Measurements from ENCODE around the gene IFI6. TPM values are rescaled to one million over a fixed set of nuclear protein-coding genes. Genes with fewer than 3 reads are reported as not detected.

Gene IFI6
- total and polyA plus RNA-seq, 2 donors (not counting 1 experiment from before 2014, with no cell fraction given): 43.7 to 68.4 TPM

DNA sequence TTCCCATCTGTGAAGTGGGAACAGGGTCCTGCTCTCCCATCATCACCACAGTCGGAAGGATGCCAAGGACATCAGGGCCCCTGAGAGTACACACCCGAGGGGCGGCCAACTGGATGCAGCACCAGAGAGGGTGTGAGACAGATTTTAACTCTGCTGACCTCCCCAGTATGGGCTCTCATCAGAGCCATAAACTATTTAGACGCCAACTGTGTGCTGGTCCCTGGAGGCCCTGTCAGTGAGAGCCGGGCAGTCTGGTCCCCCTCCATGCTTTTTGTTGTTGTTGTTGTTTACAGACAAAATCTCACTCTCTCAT lies 38.7 kb downstream of the IFI6 start:
- Histone ChIP-seq H3K9ac (ENCODE audit: insufficient read depth, low read length) (no peak overlapping the region), H3K79me2 (ENCODE audit: control insufficient read depth, insufficient read depth, low read length) (no peaks in the 10 kb centered on the region), H3K27me3 (ENCODE audit: control insufficient read depth, insufficient read depth, low read length) (peaks cover 32% of the 10 kb centered on the region), H3K36me3 (ENCODE audit: control insufficient read depth, insufficient read depth, low read length) (no peaks in the 10 kb centered on the region), H3K4me3 (replicated peaks in 1 of 4; ENCODE audit: control extremely low read depth in 1 of 4, insufficient read depth in 1 of 4, low read depth in 3 of 4, low read length in 4 of 4) (no peak overlapping the region), H3K9me3 (ENCODE audit: control insufficient read depth, insufficient read depth, low read depth, low read length) (no peaks in the 10 kb centered on the region), H4K20me1 (ENCODE audit: control insufficient read depth, extremely low read depth, insufficient read depth, low read length) (no peaks in the 10 kb centered on the region), H3K4me1 (ENCODE audit: control insufficient read depth, extremely low read depth, insufficient read depth, low read length) (no peaks in the 10 kb centered on the region), H3K4me2 (ENCODE audit: extremely low read depth, insufficient read depth, low read length) (no peak overlapping the region), H3K27ac (ENCODE audit: insufficient read depth, low read length) (no peak overlapping the region), H2AFZ (ENCODE audit: low read length) (no peak overlapping the region)
- TF ChIP-seq EZH2 (IDR thresholded peaks at IDR 0.05; ENCODE audit: low read length, missing control alignments): no peak
- TF ChIP-seq, protein P1, sequence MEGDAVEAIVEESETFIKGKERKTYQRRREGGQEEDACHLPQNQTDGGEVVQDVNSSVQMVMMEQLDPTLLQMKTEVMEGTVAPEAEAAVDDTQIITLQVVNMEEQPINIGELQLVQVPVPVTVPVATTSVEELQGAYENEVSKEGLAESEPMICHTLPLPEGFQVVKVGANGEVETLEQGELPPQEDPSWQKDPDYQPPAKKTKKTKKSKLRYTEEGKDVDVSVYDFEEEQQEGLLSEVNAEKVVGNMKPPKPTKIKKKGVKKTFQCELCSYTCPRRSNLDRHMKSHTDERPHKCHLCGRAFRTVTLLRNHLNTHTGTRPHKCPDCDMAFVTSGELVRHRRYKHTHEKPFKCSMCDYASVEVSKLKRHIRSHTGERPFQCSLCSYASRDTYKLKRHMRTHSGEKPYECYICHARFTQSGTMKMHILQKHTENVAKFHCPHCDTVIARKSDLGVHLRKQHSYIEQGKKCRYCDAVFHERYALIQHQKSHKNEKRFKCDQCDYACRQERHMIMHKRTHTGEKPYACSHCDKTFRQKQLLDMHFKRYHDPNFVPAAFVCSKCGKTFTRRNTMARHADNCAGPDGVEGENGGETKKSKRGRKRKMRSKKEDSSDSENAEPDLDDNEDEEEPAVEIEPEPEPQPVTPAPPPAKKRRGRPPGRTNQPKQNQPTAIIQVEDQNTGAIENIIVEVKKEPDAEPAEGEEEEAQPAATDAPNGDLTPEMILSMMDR (conservative IDR thresholded peaks at IDR 0.05 in 1 of 2, IDR thresholded peaks at IDR 0.05 in 1 of 2; ENCODE audit: low read depth in 1 of 2, low read length in 2 of 2): no peak
- no peak for DNase-seq (ENCODE audit: low read depth in 2 of 2)

DNA sequence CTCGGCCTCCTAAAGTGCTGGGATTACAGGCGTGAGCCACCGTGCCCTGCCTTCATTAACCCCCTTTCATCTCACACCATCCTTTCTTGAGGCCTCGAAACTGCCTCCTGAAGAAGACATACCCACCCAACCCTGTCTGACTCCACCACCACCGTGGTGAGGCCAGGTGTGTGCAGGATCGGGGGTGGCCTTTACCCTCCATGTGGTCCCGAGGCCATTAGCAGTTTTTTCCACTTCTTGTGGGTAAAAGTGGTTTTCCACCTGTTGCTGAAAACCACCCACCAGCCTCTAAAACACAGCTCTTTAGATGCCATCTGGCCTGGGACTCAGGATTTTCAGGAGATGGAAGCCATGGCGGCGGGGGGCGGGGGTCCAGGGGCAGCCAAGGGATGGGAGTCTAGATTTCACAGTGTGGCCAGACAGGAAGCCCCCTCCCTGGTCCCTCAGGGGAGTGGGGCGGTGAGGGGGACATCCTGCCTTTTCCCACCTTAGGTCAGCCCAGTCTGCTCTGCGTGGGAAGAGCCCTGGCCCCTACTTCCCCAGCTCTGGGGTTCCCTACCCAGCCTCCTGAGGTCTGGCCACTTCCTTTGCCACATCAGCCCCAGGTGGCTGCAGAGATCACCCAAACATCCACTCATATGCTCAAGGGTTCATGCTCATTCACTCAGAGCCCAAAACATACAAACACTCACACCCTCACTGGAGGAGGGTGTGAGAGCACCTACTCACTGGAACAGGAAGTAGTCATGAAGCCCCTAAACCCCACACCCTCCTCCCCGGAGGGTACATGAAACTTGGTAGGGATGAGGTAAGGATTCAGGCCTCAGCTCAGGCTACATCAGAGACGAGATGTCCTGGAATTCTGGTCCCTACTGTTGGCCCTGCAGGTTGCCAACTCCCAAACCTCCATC lies 39.4 kb downstream of the IFI6 start:
- no peaks in the 10 kb centered on the region for H3K4me1 ChIP-seq (ENCODE audit: control insufficient read depth, extremely low read depth, insufficient read depth, low read length)
- TF ChIP-seq EZH2 (IDR thresholded peaks at IDR 0.05; ENCODE audit: low read length, missing control alignments): no peak
- TF ChIP-seq, protein P1 (conservative IDR thresholded peaks at IDR 0.05 in 1 of 2, IDR thresholded peaks at IDR 0.05 in 1 of 2; ENCODE audit: low read depth in 1 of 2, low read length in 2 of 2): no peak
- no peaks in the 10 kb centered on the region for H3K36me3 ChIP-seq (ENCODE audit: control insufficient read depth, insufficient read depth, low read length)
- H3K4me2 ChIP-seq (ENCODE audit: extremely low read depth, insufficient read depth, low read length): no peak overlapping the region
- no peak overlapping the region for H2AFZ ChIP-seq (ENCODE audit: low read length)
- no peaks in the 10 kb centered on the region for H3K79me2 ChIP-seq (ENCODE audit: control insufficient read depth, insufficient read depth, low read length)
- no peaks in the 10 kb centered on the region for H3K9me3 ChIP-seq (ENCODE audit: control insufficient read depth, insufficient read depth, low read depth, low read length)
- no peak overlapping the region for H3K27ac ChIP-seq (ENCODE audit: insufficient read depth, low read length)
- no peak overlapping the region for H3K9ac ChIP-seq (ENCODE audit: insufficient read depth, low read length)
- no peaks in the 10 kb centered on the region for H4K20me1 ChIP-seq (ENCODE audit: control insufficient read depth, extremely low read depth, insufficient read depth, low read length)
- H3K27me3 ChIP-seq (ENCODE audit: control insufficient read depth, insufficient read depth, low read length): peaks cover 32% of the 10 kb centered on the region
- no peak overlapping the region for H3K4me3 ChIP-seq (replicated peaks in 1 of 4; ENCODE audit: control extremely low read depth in 1 of 4, insufficient read depth in 1 of 4, low read depth in 3 of 4, low read length in 4 of 4)
- no peak for DNase-seq (ENCODE audit: low read depth in 2 of 2)

DNA sequence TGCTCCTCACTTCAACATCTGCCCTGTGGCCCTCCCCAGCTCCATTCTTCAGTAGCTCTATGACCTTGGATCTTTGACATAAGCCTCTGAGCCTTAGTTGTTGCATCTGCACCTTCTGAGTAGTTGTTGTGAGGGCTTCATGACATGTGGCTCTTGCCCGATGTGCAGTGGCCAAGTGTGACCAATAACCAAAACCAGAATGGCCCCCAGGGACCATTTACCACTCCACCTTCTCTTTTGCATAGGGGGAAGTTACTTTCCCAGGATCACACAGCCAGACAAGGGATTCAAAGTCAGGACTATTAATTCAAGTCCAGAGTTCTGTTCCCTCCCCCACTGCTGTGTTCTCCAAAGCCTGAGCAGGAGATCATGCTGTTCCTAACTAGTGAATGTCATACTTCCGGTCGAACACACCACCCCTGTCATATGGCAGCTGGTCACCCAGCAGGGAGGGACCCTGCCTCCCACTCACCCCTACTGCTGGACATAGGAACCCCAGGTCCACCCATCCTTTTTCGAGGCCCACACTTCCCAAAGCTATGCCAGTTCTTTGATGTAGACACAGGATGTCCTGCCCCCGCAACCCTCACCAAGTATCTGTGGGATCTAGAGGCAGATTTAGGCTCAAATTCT lies 41.0 kb downstream of the IFI6 start:
- H3K27ac ChIP-seq (ENCODE audit: insufficient read depth, low read length): no peak overlapping the region
- H3K36me3 ChIP-seq (ENCODE audit: control insufficient read depth, insufficient read depth, low read length): no peaks in the 10 kb centered on the region
- DNase-seq (ENCODE audit: low read depth in 2 of 2): no peak
- no peaks in the 10 kb centered on the region for H3K9me3 ChIP-seq (ENCODE audit: control insufficient read depth, insufficient read depth, low read depth, low read length)
- H3K27me3 ChIP-seq (ENCODE audit: control insufficient read depth, insufficient read depth, low read length): peaks cover 32% of the 10 kb centered on the region
- H3K79me2 ChIP-seq (ENCODE audit: control insufficient read depth, insufficient read depth, low read length): no peaks in the 10 kb centered on the region
- TF ChIP-seq EZH2 (IDR thresholded peaks at IDR 0.05; ENCODE audit: low read length, missing control alignments): peak; percentile 34
- TF ChIP-seq, protein P1 (conservative IDR thresholded peaks at IDR 0.05 in 1 of 2, IDR thresholded peaks at IDR 0.05 in 1 of 2; ENCODE audit: low read depth in 1 of 2, low read length in 2 of 2): no peak
- H3K4me3 ChIP-seq (replicated peaks in 1 of 4; ENCODE audit: control extremely low read depth in 1 of 4, insufficient read depth in 1 of 4, low read depth in 3 of 4, low read length in 4 of 4): no peak overlapping the region
- no peaks in the 10 kb centered on the region for H4K20me1 ChIP-seq (ENCODE audit: control insufficient read depth, extremely low read depth, insufficient read depth, low read length)
- no peak overlapping the region for H2AFZ ChIP-seq (ENCODE audit: low read length)
- no peak overlapping the region for H3K9ac ChIP-seq (ENCODE audit: insufficient read depth, low read length)
- no peaks in the 10 kb centered on the region for H3K4me1 ChIP-seq (ENCODE audit: control insufficient read depth, extremely low read depth, insufficient read depth, low read length)
- no peak overlapping the region for H3K4me2 ChIP-seq (ENCODE audit: extremely low read depth, insufficient read depth, low read length)

Measured in fibroblast of lung (primary cell).